ENCODE data around the gene NISCH. TPM values are rescaled to one million over a fixed set of nuclear protein-coding genes. Genes with fewer than 3 reads are reported as not detected.

Gene NISCH
- total RNA-seq, 1 donor from 2014 or later = 45.6 TPM

DNA sequence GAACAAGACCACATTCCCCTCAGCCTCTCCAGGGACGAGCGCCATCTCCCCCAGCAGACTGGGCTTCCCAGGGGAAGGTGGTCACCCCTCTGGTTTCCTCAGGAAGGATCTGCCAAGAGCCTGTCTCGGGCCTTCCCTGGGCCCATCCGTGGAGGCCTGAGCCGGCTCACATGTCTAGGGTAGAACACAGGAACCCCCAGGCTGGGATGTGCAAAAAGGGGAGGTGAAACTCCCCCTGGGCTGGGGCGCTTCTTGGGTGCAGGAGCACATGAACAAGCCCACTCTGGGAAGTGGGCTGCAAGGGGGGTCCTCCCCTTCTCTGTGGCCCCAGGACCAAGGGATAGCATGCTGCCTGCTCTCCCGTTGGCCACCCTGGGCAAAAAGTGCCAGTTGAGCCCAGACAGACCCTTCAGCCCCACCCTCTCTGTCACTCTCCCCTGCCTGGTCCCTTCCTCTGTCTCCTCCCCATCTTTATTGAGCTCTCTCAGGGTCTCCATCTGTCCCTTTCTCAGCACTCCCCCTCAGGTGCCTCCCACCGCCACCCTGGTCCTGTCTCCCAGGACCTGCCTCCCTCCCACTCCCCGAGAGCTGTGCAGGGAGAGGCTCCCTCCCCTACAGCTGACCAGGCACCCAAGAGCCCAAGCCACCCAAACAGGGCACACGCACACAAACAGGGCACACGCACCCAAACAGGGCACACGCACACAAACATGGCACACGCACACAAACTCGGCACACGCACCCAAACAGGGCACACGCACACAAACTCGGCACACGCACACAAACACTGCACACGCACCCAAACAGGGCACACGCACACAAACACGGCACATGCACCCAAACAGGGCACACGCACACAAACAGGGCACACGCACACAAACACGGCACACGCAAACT is 11.4 kb upstream of the NISCH start:
- no peak for ATAC-seq
- intact Hi-C loops (cut with DNase I) = no loop called here
- DNase-seq (ENCODE audit: missing footprints) = no peak

- ATAC-seq (peak; percentile 66), DNase-seq (ENCODE audit: missing footprints) (peak; percentile 90)
- intact Hi-C loops (cut with DNase I) = no loop called here
Measured at GRCh38 chr3:52444860-52445793, 10.3 kb upstream of the NISCH start, which contains the start of gene SEMA3G. Gene SEMA3G, minus strand, starts transcription at chr3:52445103. Its CDS starts 76 bp downstream, at chr3:52445027.

GRCh38 chr3:52446042-52446441 is 9.4 kb upstream of the NISCH start:
- no peak for ATAC-seq
- no peak for DNase-seq (ENCODE audit: missing footprints)
- intact Hi-C loops (cut with DNase I) = no loop called here

DNA sequence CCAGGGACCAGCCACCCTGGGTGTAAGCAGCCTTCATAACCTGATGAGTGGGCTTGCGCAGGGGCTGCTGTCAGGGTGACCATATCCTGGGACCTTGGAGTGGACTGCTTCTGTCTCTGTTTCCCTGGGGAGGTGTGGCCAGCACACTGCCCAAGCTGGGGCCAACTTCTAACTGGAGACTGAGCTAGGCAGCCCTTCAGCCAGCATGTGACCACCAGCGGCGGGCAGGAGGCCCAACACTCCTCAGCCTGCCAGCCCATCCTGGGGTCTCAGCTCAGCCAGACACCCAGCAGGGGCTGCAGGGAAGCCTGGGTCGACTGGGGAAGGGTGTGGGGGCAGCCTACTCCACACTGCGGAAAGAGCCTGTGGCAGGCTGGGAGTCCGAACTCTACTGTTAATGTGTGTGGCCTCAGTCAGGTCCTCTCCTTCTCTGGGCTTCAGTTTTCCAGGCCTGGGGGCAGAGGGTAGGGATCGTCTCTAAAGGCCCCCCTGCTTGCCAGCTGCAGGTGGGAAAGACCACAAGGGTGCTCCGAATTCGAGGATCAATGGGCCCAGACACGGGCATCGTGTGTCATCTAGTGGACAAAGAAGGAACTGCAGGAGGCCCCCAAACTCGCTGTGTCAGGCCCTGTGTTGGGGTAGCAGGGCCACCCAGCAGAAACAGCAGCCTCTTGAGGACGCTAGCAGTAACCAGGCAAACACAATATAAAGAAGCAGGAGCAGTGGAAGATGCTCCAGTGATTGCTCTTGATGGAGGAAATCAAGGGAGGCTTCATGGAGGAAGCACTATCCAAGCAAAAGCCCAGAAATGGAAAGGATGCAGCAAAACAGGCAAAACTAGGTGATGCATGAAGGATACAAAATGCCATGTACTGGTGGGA is 8.5 kb upstream of the NISCH start:
- DNase-seq (ENCODE audit: missing footprints) = peak; percentile 86
- intact Hi-C loops (cut with DNase I) = loop anchor here (1.0 kb wide), 1 partner anchor 19 kb away; no protein-coding TSS in a partner anchor
- peak; percentile 19 for ATAC-seq

GRCh38 chr3:52447512-52448355 is 7.7 kb upstream of the NISCH start:
- intact Hi-C loops (cut with DNase I) = loop anchor here (1.0 kb wide), 1 partner anchor 19 kb away; no protein-coding TSS in a partner anchor
- no peak for ATAC-seq
- DNase-seq (ENCODE audit: missing footprints) = no peak

DNA sequence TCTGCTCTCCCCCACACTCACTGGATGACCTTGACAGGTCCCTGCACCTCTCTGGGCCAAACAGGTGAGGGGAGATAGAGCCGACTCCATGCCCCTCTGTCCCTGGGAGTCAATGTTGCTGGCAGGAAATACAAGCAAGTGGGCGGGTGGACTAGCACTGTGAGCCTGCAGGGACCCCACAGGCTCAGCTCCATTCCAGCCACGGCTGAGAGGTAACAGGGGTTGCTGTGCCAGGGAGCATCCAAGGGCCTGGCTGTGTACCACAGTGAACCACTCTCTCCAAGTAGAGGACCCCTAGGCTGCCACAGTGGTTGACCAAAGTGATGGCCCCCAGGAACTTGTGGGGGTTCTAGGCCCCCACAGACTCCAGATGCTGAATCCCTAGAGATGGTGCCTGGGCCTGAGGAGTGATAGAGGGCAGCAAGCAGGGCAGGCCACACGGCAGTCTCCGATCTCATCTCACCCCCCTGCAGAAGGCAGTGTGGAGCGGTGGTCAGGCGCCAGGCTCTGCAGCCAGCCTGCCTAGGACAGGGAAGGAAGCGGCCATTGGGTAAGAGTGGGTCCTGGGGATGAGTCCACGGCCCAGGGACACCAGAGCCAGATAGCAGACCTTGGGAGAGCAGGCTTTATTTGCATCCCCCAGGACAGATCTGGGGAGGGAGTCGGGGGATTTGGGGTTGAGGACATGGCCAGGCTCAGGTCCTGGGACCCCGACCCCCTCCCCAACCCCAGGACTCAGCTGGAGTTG is 4.7 kb upstream of the NISCH start:
- DNase-seq (ENCODE audit: missing footprints) (peak; percentile 56), ATAC-seq (no peak)
- intact Hi-C loops (cut with DNase I) = no loop called here

DNA sequence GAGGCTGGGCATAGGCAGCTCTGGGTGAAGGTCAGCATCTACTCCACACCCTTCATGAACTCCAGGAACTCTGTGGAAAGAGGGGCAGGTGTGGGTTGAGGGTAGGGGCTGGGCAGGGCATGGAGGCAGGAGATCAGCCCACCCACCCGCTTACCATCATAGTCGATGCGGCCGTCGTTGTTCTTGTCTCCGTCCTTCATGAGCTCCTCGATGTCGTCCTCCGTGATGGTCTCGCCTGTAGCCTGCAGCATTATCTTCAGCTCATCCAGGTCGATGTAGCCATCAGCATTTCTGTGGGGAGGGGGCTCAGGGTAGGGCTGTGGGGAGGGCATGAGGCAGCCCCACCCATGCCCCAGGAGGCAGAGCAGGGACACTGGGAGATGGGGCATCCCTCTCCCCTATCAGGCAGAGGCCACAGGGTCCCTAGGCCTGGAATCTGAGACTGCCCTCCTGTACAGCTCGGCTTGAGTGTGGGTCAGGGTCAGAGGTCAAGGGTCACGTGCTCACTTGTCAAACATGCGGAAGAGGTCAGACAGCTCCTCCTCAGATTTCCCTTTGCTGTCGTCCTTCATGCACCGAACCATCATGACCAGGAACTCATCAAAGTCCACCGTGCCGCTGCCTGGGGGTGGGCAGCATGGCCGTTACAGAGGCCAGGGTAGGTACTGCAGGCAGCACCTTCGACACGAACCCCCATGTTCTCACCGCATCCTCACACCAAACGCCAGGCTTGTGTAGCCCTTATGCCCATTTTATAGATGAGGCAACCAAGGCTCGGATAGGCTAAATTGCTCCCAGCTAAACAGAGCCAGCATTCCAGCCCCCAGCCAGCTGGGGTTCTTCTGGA is 3.9 kb upstream of the NISCH start:
- intact Hi-C loops (cut with DNase I) = no loop called here
- DNase-seq (ENCODE audit: missing footprints) = peak; percentile 62
- no peak for ATAC-seq

- ATAC-seq (no peak), DNase-seq (ENCODE audit: missing footprints) (no peak)
- intact Hi-C loops (cut with DNase I) = no loop called here
Measured at GRCh38 chr3:52452126-52452525, 3.3 kb upstream of the NISCH start.

- intact Hi-C loops (cut with DNase I) = no loop called here
- peak; percentile 68 for ATAC-seq
- peak; percentile 80 for DNase-seq (ENCODE audit: missing footprints)
Measured at GRCh38 chr3:52452570-52453221, 2.7 kb upstream of the NISCH start.

DNA sequence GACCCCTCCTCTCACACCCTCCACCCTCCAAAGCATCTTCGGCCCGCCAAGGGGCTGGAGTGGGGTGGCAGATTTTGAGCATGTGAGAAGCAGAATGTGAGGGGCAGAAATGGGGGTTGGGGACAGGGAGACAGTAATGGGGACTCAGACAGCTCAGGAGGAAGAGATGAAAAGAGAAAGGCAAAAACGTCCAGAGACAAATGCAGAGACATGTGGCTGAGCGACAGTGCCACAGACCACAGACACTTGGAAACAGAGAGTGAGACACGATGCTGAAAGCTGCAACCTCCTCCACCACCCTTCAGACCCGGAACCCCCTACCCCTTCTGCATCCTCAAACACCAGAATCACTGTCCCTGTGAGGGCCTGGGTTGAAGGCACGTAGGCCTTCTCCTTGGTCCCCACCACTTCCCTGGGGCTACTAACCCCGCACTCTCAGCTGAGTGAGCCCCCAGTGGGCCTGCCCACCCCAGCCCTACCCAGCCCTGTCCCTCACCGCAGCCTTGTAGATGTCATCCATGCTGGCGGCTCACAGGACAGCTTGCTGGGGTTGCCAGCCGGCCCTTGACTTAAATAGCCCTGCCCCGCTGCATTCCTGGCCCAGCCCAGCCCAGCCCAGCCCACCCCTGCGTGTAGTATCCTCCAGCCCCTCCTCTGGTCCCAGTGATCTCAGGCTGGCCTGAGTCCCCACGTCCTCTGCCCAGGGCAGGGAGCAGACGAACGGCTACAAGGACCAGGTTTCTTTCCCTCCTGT is 1.7 kb upstream of the NISCH start, which contains the start of gene TNNC1:
Gene TNNC1 (minus strand): TSS at position 546 of the 754 bp plus-strand sequence. CDS start 26 bp downstream, at position 520.
- ATAC-seq = peak; percentile 51
- intact Hi-C loops (cut with DNase I) = no loop called here

GRCh38 chr3:52454250-52454937 is 1.0 kb upstream of the NISCH start:
- peak; percentile 70 for DNase-seq (ENCODE audit: missing footprints)
- intact Hi-C loops (cut with DNase I) = no loop called here
- ATAC-seq = no peak

More for the DNA sequence above, 1.7 kb upstream of the NISCH start, which contains the start of gene TNNC1:
- peak; percentile 77 for DNase-seq (ENCODE audit: missing footprints)

GRCh38 chr3:52454938-52455282 is 494 bp upstream of the NISCH start:
- no peak for ATAC-seq

DNA sequence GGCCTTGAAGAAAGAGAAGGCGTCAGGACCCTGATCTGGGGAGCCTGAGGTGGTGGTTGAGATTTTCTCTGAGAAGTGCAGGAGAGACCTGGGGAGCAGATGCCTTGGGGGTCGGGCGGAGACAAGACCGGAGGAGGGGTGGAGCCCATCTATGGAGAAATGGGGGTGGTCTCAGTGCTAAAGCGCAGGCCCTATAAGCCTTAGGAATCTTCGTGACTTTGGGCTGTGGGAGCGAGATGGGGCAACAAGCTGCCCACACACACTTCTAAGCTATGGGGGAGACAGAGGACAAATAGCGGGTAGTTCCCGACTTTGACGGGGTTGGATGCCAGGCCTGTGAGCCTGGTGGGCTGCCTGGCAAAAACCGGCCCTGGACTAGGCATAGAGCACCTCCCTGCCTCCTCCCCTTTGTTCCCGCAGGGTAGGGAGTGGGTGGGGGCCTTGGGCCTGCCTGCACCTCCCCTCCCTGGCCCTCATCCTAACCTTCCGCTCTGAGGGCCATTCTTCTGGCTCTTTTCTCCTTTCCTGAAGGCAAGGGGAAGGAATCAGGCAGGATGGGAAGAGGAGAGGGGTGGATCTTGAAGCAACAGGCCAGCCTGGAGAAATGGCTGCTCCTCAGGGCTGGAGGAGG is 880 bp downstream of the NISCH start:
- intact Hi-C loops (cut with DNase I) = loop anchor here (5.0 kb wide), 2 partner anchors 81 to 231 kb away; partner anchors contain the start of genes GNL3, PBRM1 and UQCC5
- ATAC-seq (peak; percentile 13), DNase-seq (ENCODE audit: missing footprints) (peak; percentile 70)

More at GRCh38 chr3:52454938-52455282, 494 bp upstream of the NISCH start:
- intact Hi-C loops (cut with DNase I) = loop anchor here (5.0 kb wide), 2 partner anchors 82 to 232 kb away; partner anchors contain the start of genes GNL3, PBRM1 and UQCC5
- DNase-seq (ENCODE audit: missing footprints) = no peak

Measured in Right ventricle myocardium inferior (tissue), 1 donor.